HG03354 (cell line): Measurements from ENCODE around the gene TMEM88.
"Not testable (repeated sequence)": the region's sequence is repeated elsewhere in the genome, so short reads cannot be mapped to it uniquely, and the experiment has no call there.

Source experiments
- ATAC-seq: cut with Tn5 transposase; IDR thresholded peaks from one replicate; pipeline ENCODE4 v1.9.1; 2021; ENCODE audit warnings: mild to moderate bottlenecking; ENCODE audit not compliant: unreplicated experiment, poor library complexity, severe bottlenecking

The TMEM88 gene

GRCh38 chr17:7854851-7855659 lies at the start of gene TMEM88:
Gene TMEM88 (plus strand): TSS chr17:7855066. CDS start chr17:7855075, 9 bp downstream.
- ATAC-seq = no peak

GRCh38 chr17:7806587-7806986 lies 48.3 kb upstream of the TMEM88 start:
- ATAC-seq = no peak

- ATAC-seq = no peak
Measured at GRCh38 chr17:7807206-7807605, 47.7 kb upstream of the TMEM88 start.

- no peak for ATAC-seq
Measured at GRCh38 chr17:7809086-7809790, 45.6 kb upstream of the TMEM88 start.

GRCh38 chr17:7809791-7810343 lies 45.0 kb upstream of the TMEM88 start:
- ATAC-seq = not testable (repeated sequence)

GRCh38 chr17:7811251-7811650 lies 43.6 kb upstream of the TMEM88 start:
- ATAC-seq = no peak

GRCh38 chr17:7814969-7815368 lies 39.9 kb upstream of the TMEM88 start:
- ATAC-seq = no peak

- no peak for ATAC-seq
Measured at GRCh38 chr17:7816926-7817642, 37.8 kb upstream of the TMEM88 start.

- ATAC-seq = no peak
Measured at GRCh38 chr17:7817643-7817964, 37.3 kb upstream of the TMEM88 start.

GRCh38 chr17:7818026-7818425 lies 36.8 kb upstream of the TMEM88 start:
- ATAC-seq = no peak

- no peak for ATAC-seq
Measured at GRCh38 chr17:7818746-7819645, 35.9 kb upstream of the TMEM88 start.

GRCh38 chr17:7820231-7820630 lies 34.6 kb upstream of the TMEM88 start:
- no peak for ATAC-seq

- ATAC-seq = no peak
Measured at GRCh38 chr17:7822126-7822525, 32.7 kb upstream of the TMEM88 start.

- no peak for ATAC-seq
Measured at GRCh38 chr17:7823581-7824001, 31.3 kb upstream of the TMEM88 start.

- no peak for ATAC-seq
Measured at GRCh38 chr17:7824021-7824924, 30.6 kb upstream of the TMEM88 start.

- no peak for ATAC-seq
Measured at GRCh38 chr17:7825206-7825990, 29.5 kb upstream of the TMEM88 start.

- no peak for ATAC-seq
Measured at GRCh38 chr17:7830616-7831015, 24.2 kb upstream of the TMEM88 start.

- ATAC-seq = no peak
Measured at GRCh38 chr17:7831233-7831632, 23.6 kb upstream of the TMEM88 start.
